Stimulated activated CD4-positive, alpha-beta T cell treated with anti-CD3 and anti-CD28 coated beads, Interleukin-15, amount 100 ng/mL, for 1 hour (primary cell): ENCODE data around the gene SEC16A.
"Not testable (repeated sequence)": the region's sequence is repeated elsewhere in the genome, so short reads cannot be mapped to it uniquely, and the experiment has no call there.

Experiments used
- DNase-seq, 2 donors: peaks; one replicate each; pipeline ENCODE4 v3.0.0-alpha.2; 2020; ENCODE audit warnings: low read depth in 1 of 2, low spot score in 1 of 2

Gene SEC16A

DNA sequence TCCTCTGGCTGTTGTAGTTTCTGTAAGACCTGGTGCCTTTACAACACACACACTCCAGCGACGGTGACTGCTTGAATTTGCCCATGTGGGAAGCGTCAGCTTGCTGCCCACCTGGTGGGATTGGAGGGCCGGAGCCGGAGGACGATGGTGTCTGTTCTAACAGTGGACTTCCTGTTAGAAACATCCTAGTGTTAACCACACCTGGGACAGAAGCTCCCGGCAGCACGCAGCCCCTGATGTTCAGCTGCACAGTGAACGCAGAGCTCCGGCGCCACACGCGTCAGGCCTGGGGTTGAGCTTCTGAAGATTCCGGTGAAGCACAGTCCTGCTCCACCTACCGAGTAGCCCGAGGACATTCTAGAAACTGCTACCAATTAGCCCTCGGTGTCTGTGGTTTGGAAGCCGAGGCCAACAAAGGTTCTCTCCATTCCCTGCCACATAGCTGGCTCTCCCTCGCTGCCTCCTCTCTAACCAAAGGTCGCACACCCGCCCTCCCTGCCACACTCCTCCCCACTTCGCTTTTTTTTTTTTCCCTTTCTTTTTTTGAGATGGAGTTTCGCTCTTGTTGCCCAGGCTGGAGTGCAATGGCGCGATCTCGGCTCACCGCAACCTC, 58.0 kb downstream of the SEC16A start:
- no peak for DNase-seq

DNA sequence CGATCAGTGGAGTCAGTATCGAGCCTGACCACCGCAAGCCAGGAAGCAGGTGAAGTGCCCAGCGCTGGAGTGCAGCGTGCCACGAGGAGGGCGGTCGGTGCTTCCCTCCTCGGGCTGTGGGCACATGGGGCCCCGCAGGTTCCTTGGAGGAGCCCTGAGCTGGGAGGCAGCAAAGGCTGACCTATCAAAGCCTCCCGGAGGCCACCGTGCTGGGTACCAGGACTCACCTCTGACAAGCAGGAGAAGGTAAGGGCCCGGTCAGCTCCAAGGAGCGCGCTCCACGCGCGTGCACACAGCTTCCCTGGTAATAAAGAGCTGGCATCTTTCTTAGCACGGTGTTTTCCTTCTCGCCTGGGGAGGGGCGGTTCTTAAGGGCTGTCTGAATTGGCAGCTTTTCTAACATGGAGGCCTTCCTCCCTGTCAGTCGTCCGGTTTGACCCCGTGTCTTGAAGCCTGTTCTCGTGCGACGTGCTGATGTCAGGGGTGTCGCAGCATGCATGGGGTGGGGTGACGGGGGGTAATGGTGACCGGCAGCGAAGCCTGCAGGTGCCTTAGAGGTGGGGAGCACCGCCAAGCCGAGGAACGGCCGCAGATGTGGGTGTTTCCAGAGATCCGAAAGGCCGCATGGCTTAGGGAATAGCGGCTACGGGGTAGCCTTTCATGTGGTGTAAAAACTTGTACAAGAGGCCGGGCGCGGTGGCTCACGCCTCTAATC, 59.3 kb downstream of the SEC16A start:
- DNase-seq = no peak

DNA sequence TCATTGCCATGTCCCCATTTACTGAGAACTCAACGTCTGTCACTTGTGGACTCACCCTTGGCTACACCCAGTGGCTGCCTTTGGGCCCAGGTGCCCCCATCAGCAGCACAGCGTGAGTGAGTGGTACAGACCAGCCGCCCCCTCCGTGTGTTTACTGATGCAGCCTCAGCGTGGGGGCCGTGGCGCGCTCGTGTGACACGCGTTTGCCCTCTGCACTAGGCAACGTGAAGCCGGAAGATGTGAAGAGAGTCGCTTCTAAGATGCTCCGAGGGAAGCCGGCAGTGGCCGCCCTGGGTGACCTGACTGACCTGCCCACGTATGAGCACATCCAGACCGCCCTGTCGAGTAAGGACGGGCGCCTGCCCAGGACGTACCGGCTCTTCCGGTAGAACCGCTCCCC, 60.0 kb downstream of the SEC16A start:
- DNase-seq = no peak

DNA sequence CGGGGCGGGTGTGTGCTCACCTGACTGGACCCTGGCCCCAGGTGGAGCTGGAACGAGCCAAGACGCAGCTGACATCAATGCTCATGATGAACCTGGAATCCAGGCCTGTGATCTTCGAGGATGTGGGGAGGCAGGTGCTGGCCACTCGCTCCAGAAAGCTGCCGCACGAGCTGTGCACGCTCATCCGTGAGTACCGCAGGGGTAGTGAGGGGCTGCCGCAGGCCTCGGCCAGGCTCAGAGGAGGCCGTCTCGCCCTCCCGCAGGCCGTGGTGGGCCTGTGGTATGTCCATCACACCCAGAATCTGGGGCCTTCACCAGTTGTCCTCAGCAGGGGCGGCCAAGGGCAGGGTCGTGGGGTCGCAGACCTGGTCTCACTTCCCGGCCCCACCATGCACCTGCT, 61.0 kb downstream of the SEC16A start:
- DNase-seq = no peak

DNA sequence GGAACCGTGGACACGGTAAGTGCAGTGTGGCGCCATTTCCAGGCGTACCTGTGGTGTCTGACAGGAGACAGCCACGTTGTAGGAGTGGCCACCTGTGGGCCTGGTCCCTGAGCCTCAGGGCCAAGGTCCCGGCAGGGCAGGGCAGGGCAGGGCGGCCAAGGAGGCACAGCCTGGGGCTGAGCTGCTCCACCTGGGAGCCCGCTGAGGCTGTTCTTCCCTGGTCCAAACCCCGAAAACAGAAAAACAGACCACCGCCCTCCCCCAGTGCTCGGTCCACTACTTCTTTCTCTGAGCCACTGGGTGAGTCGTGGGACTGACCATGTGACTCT, 63.8 kb downstream of the SEC16A start:
- DNase-seq = no peak

DNA sequence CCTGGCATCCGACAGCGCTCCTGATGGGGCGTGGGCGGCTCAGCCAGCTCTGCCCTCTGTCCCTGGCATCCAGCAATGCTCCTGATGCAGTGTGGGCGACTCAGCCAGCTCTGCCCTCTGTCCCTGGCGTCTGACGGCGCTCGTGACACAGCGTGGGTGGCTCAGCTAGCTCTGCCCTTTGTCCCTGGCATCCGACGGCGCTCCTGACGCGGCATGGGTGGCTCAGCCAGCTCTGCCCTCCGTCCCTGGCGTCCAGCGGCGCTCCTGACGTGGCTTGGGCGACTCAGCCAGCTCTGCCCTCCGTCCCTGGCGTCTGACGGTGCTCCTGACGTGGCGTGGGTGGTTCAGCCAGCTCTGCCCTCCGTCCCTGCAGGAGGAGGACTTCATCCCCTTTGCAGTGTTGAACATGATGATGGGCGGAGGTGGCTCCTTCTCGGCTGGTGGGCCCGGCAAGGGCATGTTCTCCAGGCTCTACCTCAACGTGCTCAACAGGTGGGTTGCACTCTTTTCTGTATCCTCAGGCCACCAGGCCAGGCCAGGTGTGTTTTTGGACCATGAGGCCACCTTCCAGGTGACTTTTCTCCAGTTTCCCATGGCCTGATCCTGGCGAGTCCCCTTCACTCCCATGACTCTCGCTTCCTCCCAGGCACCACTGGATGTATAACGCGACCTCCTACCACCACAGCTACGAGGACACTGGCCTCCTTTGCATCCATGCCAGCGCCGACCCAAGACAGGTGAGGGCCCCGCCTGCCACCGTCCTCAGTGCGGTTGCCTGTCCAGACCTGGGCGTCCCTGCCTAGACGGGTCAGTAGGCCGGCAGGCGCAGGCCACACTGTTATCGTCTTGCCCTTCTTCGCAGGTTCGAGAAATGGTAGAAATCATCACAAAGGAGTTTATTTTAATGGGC, 64.4 kb downstream of the SEC16A start:
- no peak for DNase-seq

DNA sequence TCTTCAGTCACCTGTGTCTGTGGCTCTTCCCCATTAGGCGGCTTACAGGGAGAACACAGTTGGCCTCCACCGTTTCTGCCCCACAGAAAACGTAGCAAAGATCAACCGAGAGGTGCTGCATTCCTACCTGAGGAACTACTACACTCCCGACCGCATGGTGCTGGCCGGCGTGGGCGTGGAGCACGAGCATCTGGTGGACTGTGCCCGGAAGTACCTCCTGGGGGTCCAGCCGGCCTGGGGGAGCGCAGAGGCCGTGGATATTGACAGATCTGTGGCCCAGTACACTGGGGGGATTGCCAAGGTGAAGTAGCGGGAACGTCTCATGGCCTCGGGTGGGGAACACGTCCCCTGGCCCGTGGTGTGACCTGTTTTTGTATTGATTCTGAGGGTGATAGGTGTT, 65.9 kb downstream of the SEC16A start:
- no peak for DNase-seq

DNA sequence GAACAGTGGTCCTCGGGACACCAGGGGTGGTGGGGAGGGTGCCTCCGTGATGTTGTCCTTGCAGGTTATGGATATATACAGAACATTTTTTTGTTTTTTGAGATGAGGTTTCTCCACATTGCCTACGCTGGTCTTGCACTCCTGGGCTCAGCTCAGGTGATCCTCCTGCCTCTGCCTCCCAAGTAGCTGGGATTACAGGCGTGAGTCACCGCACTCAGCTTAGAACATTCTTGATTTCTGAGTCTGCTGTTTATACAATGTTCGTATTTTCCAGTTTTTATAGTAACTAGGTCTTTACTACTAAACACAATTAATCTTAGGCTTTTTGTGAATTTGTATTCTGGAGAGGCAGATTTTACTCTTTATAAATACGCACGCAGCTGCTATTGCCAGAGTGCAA, 66.4 kb downstream of the SEC16A start:
- DNase-seq = no peak

DNA sequence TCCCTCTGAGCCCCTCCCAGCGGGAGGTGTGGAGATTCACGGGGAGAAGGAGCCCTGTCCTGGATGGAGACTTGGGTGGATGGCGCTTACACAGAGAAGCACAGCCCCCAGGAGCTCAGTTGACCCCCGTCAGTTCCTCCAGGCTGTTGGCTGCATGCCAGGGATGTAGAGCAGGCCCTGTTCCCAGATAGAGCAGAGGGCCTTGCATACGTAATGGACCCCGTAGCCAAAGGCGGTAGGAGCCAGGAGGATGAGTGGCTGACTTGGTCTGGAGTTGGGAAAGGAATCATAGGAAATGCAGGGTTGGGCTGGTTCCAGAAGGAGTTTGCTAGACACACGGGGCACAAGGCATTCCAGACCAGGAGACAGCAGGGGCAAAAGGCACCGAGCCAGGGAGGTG, 69.9 kb downstream of the SEC16A start:
- no peak for DNase-seq

DNA sequence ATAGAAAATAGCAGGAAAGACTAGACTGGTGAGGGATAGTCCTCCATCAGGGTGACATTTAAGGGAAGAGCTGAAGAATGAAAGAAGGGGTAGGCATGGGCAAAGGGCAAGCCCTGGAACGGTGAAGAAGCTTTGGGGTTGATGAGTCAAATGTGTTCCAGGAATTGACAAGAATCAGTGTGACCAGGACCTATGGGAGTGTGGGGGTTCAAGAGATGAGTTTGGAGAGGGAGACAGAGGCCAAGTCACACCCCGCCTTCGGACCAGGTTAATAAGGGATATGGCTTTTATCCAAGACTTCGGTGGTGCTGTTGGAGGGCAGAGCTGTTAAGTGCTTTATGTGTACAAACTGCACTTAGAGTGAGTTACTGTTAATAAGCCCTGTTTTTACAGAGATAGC, 71.5 kb downstream of the SEC16A start:
- no peak for DNase-seq

DNA sequence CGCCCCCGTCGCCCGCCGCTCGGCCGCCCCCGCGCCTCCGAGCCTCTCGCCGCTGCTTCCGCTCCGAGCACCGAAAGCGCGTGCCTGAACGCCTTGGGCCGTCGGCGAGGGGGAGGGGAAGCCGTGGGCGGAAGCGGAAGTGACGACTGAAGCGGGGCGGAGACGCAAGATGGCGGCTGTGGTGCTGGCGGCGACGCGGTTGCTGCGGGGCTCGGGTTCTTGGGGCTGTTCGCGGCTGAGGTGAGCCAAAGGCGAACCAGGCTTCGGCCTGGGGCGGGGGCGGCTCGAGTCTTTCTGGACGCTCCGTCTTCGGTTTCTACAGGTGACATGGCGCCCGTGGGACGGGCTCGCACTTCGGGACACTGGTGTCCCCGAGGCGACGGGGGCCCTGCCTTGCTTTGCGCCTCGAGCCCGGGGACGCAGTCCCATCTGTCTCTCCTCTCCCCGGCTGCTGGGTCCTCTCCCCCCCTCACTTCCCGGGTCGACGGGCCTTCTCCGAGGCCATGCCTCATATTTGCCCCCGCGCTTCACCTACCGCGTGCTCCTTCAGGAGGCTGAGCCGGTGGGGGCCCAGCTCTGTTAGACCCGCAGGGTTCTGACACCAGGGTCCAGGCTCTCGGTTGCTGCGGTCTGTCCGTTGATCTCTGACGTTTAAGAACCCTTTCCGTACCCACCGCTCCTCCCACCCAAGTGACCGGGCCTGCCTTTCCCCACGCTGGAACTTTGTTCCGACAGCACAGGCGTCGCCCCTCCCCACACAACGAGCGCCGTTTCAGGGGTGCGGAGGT, 72.1 kb downstream of the SEC16A start, which contains the start of the genes ENTR1 and PMPCA:
Gene ENTR1 (minus strand): TSS at position 115 of the 788 bp plus-strand sequence. CDS start 217 bp downstream, outside the sequence.
Gene PMPCA (plus strand): TSS at position 159 of the 788 bp plus-strand sequence. CDS start 11 bp downstream, at position 170.
- DNase-seq = peak; percentile 86 to 99

DNA sequence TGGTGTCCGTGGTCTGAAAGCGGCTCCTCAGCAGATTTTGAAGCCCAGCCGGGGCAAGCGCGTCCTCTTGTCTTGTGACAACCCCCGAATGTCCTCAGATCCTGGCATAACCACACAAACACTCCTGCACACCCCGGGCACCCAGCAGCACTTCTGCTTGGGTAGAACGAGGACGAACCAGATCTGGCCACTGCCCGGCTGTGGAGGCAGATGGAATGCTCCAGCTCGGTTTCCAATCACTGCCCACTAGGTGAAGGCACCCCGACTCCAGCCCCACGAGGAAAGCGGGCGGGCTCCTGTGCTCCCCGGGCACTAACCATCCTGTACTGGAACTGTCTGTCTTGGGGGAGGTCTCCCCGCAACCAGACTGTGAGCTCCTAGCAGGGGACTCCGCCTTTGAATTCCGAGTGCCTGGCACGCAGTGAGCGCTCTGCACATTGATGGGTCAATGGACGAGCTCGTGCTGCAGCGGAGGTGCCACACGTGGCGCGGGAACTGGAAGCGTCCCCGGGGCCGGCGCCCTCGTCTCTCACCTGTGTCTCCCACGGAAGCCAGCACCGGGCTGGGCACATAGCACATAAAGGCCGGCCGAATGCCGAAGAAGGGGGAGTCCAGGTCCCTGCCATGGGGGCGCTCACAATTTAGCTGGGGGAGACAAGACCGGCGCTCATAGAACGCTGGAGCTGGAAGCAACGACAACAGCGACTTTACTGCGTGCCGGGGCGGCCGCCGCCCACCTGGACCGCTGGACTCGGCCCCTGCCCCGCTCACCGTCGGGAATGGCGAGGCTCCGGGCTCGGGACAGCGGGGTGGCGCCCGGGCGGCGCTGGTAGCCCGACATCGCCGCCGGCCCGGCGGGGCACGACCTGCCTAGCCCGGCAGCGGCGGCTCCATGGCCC, 73.0 kb downstream of the SEC16A start:
- DNase-seq = peak in 1 of 2 donors; percentile 7

DNA sequence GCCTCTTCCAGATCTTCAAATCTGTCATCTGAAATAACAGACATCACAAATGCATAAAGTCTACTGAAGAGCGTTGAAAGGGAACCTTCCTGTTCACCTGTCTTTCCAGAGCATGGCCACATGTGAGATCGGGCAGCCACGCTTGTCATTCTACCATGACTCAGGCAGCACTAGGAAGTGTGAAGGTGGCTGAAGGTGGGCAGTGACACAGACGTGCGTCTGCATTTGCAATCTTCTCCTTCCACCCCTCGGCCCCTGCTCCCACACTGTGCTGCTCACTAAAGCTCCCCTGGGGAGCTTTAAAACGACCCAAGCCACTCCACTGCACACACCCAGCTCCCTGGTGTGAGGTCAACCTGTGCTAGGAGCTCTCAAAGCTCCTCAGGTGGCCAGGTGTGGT, 74.9 kb downstream of the SEC16A start:
- no peak for DNase-seq

DNA sequence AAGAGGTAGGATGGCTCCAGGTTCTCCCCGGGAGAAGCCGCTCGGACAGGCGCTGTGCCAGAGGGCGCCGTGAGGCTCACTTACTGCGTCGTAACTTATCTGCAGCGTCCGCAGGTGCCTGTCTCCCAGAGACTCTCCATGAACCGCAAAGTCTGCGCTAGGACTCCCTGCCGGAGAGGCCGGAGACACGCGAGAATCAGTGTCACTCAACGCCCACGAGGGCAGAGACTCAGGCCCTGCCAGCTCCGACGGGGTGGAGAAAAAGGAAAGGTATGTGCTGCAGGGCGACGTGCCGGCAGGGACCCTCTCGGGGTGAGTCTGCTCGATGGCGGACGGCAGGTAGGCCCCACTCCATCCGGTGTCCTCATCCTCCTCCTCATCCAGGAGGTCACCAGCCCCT, 75.8 kb downstream of the SEC16A start:
- not testable (repeated sequence) for DNase-seq

DNA sequence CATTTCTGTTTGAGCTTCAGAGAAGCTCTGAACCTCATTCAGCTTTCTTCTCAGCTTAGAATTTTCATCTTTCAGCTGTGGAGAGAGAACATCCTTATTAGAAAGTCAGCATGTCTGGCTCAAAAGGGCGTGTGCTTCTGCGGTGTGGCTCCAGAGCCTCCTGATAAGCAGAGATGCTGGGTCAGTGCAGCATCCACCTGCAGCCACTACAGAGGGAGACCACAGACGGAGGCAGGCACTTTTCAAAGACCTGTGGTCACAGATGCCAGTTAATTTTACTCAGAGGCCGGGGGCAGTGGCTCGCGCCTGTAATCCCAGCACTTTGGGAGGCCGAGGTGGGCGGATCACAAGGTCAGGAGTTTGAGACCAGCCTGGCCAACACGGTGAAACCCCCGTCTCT, 76.9 kb downstream of the SEC16A start:
- DNase-seq = not testable (repeated sequence)

DNA sequence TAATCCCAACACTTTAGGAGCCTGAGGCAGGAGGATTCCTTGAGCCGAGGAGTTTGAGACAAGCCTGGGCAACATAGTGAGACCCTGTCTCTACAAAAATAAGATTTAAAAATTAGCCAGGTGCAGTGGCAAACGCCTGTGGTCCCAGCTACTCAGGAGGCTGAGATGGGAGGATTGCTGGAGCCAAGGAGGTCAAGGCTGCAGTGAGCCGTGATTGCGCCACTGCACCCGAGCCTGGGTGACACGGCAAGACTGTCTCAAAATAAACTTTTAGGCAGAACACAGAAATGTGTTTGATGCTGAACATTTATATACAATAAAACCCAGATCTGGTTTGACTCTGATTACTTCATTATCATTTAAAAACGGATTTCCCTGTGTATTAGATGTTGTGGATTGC, 77.4 kb downstream of the SEC16A start:
- no peak for DNase-seq

DNA sequence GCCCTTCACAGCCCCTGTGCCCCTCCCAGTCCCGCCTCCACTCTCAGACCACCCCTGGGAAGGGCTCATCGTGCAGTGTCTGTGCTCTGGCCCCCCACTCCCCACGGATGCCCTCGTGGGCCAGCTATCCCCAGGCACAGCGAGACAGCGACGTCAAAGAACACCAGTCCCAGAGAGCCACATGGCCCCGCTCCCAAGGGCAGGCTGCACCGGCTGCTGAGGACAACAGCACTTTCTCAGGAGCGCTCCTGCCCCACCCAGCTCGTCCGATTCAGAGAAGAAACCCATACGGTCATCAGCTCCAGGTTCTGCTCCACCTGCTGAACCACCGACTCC, 78.1 kb downstream of the SEC16A start:
- no peak for DNase-seq

DNA sequence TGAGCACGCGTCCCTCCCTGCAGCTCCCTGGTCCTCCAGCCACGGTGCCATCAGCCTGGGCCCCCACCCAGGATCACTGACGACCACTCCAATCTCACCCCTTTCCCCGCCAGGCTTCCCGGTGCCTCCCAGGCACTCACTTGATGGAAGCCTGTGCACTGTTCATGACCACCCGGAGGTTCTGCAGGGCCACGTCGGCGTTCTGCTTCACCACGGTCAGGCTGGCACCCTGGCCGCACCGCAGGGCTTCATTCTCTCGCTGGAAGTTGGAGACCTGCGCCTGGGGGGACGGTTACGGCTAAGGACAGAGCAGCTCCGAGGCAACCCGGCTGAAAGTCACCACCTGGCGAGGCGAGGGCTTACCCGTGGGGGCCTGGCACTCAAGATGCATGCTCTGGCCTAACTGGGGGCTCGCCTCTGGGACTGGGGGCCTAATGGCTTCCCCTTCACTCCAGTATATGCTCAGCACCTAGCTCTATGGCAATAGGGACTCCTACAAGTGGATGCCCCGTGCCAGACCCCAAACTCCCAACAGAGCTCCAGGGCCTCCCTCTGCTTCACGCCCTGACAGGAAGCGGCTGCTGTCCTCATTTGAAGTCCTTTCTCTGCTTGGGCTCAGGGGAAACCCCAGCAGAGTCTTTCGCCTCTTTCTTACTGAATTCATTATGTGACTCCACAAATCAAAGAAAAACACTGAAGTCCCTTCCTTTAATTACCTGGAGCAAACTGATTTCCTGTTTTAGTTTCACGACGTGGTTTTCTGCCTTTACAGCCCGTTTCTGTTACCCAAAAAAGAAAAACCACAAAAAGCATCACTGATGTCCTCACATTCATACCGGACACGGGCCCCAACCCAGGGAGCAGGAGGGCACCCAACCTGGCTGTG, 78.7 kb downstream of the SEC16A start:
- no peak for DNase-seq

DNA sequence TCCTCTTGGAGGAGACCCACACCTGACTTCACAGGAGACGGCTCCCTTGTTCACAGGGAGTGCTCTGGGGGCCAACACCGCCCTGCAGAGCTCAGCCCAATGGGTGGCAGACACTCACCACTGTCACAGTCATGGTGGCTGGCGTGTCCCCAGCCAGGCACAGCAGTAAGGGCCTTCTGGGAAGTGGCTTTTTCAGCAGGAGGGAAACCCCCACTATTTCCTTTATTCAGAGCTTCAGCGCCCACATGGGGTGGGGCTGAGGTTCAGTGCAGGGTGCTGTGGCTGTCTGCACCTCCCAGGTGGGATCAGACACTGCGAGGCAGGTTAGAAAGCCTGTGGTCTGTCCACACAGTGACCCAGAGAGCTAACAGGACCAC, 79.3 kb downstream of the SEC16A start:
- peak; percentile 57 to 58 for DNase-seq
